H7 (cell line): ENCODE data around the gene PRRT1B. TPM values are rescaled to one million over a fixed set of nuclear protein-coding genes. Genes with fewer than 3 reads are reported as not detected.
A peak's percentile ranks its signal among the peaks of the same experiment; 100 is the strongest.

Experiments
- DNase-seq: peaks from one replicate; pipeline ENCODE4 v3.0.0; 2012
- H3K27me3 ChIP-seq: 2 replicates; pipeline ENCODE4 v1.6.0; 2011; ENCODE audit warnings: mild to moderate bottlenecking, low read length; ENCODE audit not compliant: control insufficient read depth, insufficient read depth
- H3K36me3 ChIP-seq: replicated peaks from 2 replicates; pipeline ENCODE4 v1.5.1; 2011; ENCODE audit warnings: low read length; ENCODE audit not compliant: control insufficient read depth, insufficient read depth
- H3K4me3 ChIP-seq: 2 replicates; pipeline ENCODE4 v1.5.1; 2011; ENCODE audit warnings: low read depth, mild to moderate bottlenecking, control low read depth, low read length, moderate library complexity; ENCODE audit not compliant: insufficient read depth
- total RNA-seq: library from RNA; depleted of rRNA; stranded (reverse); fragments of >200 nt; shearing (Covaris generic); gene quantifications from 2 replicates; pipeline ENCODE4 v1.2.3, GENCODE V29; 2014; rRNA removed

Gene PRRT1B
- total RNA-seq, 1 experiment from 2014 or later = 1.5 TPM

- peaks cover 16% of the 10 kb centered on the region for H3K36me3 ChIP-seq
- H3K4me3 ChIP-seq = no peak overlapping the region
- DNase-seq = no peak
- H3K27me3 ChIP-seq = no peaks in the 10 kb centered on the region
These were observed 56.4 kb downstream of the PRRT1B start for GRCh38 chr9:131601683-131602181.

GRCh38 chr9:131603199-131603598 is 57.9 kb downstream of the PRRT1B start:
- no peaks in the 10 kb centered on the region for H3K27me3 ChIP-seq
- peaks cover 11% of the 10 kb centered on the region for H3K36me3 ChIP-seq
- no peak overlapping the region for H3K4me3 ChIP-seq
- no peak for DNase-seq

- DNase-seq = peak; percentile 71
- H3K36me3 ChIP-seq = peaks cover 8% of the 10 kb centered on the region
- no peaks in the 10 kb centered on the region for H3K27me3 ChIP-seq
- H3K4me3 ChIP-seq = no peak overlapping the region
These were observed 58.6 kb downstream of the PRRT1B start for GRCh38 chr9:131603711-131604439.

GRCh38 chr9:131605770-131606590 is 60.7 kb downstream of the PRRT1B start:
- Histone ChIP-seq H3K27me3 (no peaks in the 10 kb centered on the region), H3K36me3 (peaks cover 7% of the 10 kb centered on the region), H3K4me3 (no peak overlapping the region)
- DNase-seq = no peak

- Histone ChIP-seq H3K27me3 (no peaks in the 10 kb centered on the region), H3K36me3 (peaks cover 2% of the 10 kb centered on the region), H3K4me3 (no peak overlapping the region)
- no peak for DNase-seq
These were observed 61.7 kb downstream of the PRRT1B start for GRCh38 chr9:131606896-131607567.

GRCh38 chr9:131607591-131607990 is 62.3 kb downstream of the PRRT1B start:
- no peak for DNase-seq
- H3K27me3 ChIP-seq = no peaks in the 10 kb centered on the region
- no peak overlapping the region for H3K4me3 ChIP-seq
- peaks cover 2% of the 10 kb centered on the region for H3K36me3 ChIP-seq

- DNase-seq = peak; percentile 90
- no peak overlapping the region for H3K4me3 ChIP-seq
- H3K36me3 ChIP-seq = peaks cover 6% of the 10 kb centered on the region
- H3K27me3 ChIP-seq = no peaks in the 10 kb centered on the region
These were observed 63.2 kb downstream of the PRRT1B start for GRCh38 chr9:131608493-131609037.

Other genes with a start within 250 kb of the PRRT1B start
- gene PRRC2B, start 151.4 kb upstream of the PRRT1B start, total RNA-seq = 77.4 and 102 TPM in 2 replicates
- 21.1 and 24.0 TPM in 2 replicates for gene POMT1, start 42.6 kb upstream of the PRRT1B start, total RNA-seq
- 31.2 and 33.2 TPM in 2 replicates for gene UCK1, start 14.3 kb upstream of the PRRT1B start, total RNA-seq
- 47.1 and 49.6 TPM in 2 replicates for gene RAPGEF1, start 194.6 kb downstream of the PRRT1B start, total RNA-seq